GM19239 (cell line): ENCODE measurements around the gene CT45A6.
"Not testable (repeated sequence)": the region's sequence is repeated elsewhere in the genome, so short reads cannot be mapped to it uniquely, and the experiment has no call there.

ENCODE experiments used
- DNase-seq: peaks from one replicate; pipeline ENCODE4 v3.0.0; 2011; ENCODE audit warnings: low spot score; ENCODE audit not compliant: insufficient read length
- FAIRE-seq: peaks from 2 replicates; lab custom pipeline; 2011; peaks lifted over from hg19 to GRCh38; lab: Jason Lieb, UNC

The CT45A6 gene, protein sequence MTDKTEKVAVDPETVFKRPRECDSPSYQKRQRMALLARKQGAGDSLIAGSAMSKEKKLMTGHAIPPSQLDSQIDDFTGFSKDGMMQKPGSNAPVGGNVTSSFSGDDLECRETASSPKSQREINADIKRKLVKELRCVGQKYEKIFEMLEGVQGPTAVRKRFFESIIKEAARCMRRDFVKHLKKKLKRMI

DNA sequence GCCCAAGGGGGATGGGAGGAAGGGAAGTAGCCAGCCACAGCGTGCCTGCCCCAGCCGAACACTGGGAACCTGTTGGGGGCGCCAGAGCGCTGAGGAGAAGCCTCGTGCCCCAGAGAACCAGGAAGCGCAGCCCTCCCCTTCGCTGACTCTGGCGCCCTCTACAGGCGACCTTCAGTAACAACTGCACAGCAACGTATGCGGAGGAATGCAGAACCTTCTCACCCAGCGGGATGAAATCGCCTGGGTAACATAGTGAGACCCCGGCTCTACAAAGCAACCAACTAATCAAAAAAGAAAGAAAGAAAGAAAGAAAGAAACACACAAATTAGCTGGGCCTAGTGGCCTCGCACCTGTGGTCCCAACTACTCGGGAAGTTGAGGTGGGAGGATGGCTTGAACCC, at the start of gene CT45A6:
CT45A6 (minus strand) TSS at position 101 of the 400 bp plus-strand sequence. CDS start 3,794 bp downstream, outside the sequence.
- not testable (repeated sequence) for FAIRE-seq, DNase-seq

DNA sequence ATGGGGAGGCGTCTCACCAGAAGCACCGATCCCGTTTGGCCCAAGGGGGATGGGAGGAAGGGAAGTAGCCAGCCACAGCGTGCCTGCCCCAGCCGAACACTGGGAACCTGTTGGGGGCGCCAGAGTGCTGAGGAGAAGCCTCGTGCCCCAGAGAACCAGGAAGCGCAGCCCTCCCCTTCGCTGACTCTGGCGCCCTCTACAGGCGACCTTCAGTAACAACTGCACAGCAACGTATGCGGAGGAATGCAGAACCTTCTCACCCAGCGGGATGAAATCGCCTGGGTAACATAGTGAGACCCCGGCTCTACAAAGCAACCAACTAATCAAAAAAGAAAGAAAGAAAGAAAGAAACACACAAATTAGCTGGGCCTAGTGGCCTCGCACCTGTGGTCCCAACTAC, 34.6 kb upstream of the CT45A6 start, which contains the start of gene CT45A7:
CT45A7 (minus strand) TSS at position 101 of the 400 bp plus-strand sequence. CDS start 3,747 bp downstream, outside the sequence.
- DNase-seq, FAIRE-seq: not testable (repeated sequence)

DNA sequence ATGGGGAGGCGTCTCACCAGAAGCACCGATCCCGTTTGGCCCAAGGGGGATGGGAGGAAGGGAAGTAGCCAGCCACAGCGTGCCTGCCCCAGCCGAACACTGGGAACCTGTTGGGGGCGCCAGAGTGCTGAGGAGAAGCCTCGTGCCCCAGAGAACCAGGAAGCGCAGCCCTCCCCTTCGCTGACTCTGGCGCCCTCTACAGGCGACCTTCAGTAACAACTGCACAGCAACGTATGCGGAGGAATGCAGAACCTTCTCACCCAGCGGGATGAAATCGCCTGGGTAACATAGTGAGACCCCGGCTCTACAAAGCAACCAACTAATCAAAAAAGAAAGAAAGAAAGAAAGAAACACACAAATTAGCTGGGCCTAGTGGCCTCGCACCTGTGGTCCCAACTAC, 17.3 kb upstream of the CT45A6 start, which contains the start of gene CT45A2:
CT45A2 (minus strand) TSS at position 101 of the 400 bp plus-strand sequence. CDS start 3,747 bp downstream, outside the sequence.
- not testable (repeated sequence) for FAIRE-seq

DNA sequence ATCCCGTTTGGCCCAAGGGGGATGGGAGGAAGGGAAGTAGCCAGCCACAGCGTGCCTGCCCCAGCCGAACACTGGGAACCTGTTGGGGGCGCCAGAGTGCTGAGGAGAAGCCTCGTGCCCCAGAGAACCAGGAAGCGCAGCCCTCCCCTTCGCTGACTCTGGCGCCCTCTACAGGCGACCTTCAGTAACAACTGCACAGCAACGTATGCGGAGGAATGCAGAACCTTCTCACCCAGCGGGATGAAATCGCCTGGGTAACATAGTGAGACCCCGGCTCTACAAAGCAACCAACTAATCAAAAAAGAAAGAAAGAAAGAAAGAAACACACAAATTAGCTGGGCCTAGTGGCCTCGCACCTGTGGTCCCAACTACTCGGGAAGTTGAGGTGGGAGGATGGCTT, 17.2 kb downstream of the CT45A6 start, which contains the start of gene CT45A5:
CT45A5 (minus strand) TSS at position 101 of the 400 bp plus-strand sequence. CDS start 3,774 bp downstream, outside the sequence.
- not testable (repeated sequence) for FAIRE-seq, DNase-seq

More for the DNA sequence above, 17.3 kb upstream of the CT45A6 start, which contains the start of gene CT45A2:
- not testable (repeated sequence) for DNase-seq

DNA sequence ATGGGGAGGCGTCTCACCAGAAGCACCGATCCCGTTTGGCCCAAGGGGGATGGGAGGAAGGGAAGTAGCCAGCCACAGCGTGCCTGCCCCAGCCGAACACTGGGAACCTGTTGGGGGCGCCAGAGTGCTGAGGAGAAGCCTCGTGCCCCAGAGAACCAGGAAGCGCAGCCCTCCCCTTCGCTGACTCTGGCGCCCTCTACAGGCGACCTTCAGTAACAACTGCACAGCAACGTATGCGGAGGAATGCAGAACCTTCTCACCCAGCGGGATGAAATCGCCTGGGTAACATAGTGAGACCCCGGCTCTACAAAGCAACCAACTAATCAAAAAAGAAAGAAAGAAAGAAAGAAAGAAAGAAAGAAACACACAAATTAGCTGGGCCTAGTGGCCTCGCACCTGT, 34.5 kb downstream of the CT45A6 start, which contains the start of gene CT45A3:
CT45A3 (minus strand) TSS at position 101 of the 400 bp plus-strand sequence. CDS start 3,747 bp downstream, outside the sequence.
- DNase-seq, FAIRE-seq: not testable (repeated sequence)

DNA sequence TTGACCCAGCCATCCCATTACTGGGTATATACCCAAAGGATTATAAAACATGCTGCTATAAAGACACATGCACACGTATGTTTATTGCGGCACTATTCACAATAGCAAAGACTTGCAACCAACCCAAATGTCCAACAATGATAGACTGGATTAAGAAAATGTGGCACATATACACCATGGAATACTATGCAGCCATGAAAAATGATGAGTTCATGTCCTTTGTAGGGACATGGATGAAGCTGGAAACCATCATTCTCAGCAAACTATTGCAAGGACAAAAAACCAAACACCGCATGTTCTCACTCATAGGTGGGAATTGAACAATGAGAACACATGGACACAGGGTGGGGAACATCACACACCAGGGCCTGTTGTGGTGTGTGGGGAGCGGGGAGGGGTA, 57.8 kb downstream of the CT45A6 start:
- FAIRE-seq, result not testable (repeated sequence)

More for the DNA sequence above, 57.8 kb downstream of the CT45A6 start:
- not testable (repeated sequence) for DNase-seq
